H1 (cell line): ENCODE measurements around the gene ENOX2. TPM values are rescaled to one million over a fixed set of nuclear protein-coding genes. Genes with fewer than 3 reads are reported as not detected.

Experiments used
- CTCF ChIA-PET: fragments of 300-600 bp; sonication (Branson Sonifier 250); formaldehyde crosslinking; loops from one replicate; lab custom pipeline; 2021; ENCODE audit not compliant: partially characterized antibody; lab: Charles Lee
- POLR2A ChIA-PET: fragments of 300-600 bp; sonication (Branson Sonifier 250); formaldehyde crosslinking; loops from one replicate; lab custom pipeline; 2021; ENCODE audit warnings: inconsistent platforms; ENCODE audit not compliant: partially characterized antibody; lab: Charles Lee
- DNase-seq, 2 experiments: peaks; one replicate each; pipeline versions ENCODE4 v3.0.0 to v3.0.0-alpha.2; 2010 to 2022; ENCODE audit warnings: low spot score in 2 of 2, low read depth in 1 of 2, mixed read lengths in 1 of 2
- FAIRE-seq: peaks from 2 replicates; lab custom pipeline; 2011; peaks lifted over from hg19 to GRCh38; lab: Jason Lieb, UNC
- H2AFZ ChIP-seq: 2 replicates; pipeline ENCODE4 v1.8.1; 2012; ENCODE audit warnings: low read length, inconsistent platforms
- H2AK5ac ChIP-seq: 2 replicates; pipeline ENCODE4 v1.6.1; 2013; ENCODE audit warnings: low read depth, low read length
- H2BK120ac ChIP-seq: replicated peaks from 2 replicates; pipeline ENCODE3; 2013; ENCODE audit warnings: low read depth, low read length, inconsistent platforms
- H2BK12ac ChIP-seq: 2 replicates; pipeline ENCODE4 v1.6.1; 2013; ENCODE audit warnings: low read depth, low read length
- H2BK15ac ChIP-seq: 2 replicates; pipeline ENCODE4 v1.6.1; 2013; ENCODE audit warnings: low read length
- H2BK20ac ChIP-seq: 2 replicates; pipeline ENCODE4 v1.6.1; 2013; ENCODE audit warnings: low read length
- H2BK5ac ChIP-seq: 2 replicates; pipeline ENCODE4 v1.6.1; 2013; ENCODE audit warnings: low read depth, low read length
- H3K14ac ChIP-seq: 2 replicates; pipeline ENCODE4 v1.6.1; 2013; ENCODE audit warnings: inconsistent platforms; ENCODE audit not compliant: insufficient read length
- H3K18ac ChIP-seq: 2 replicates; pipeline ENCODE4 v1.6.1; 2013; ENCODE audit warnings: low read length; ENCODE audit errors: extremely low read depth
- H3K23ac ChIP-seq: 2 replicates; pipeline ENCODE4 v1.6.1; 2013; ENCODE audit warnings: inconsistent platforms; ENCODE audit not compliant: insufficient read length
- H3K23me2 ChIP-seq: 2 replicates; pipeline ENCODE4 v1.6.1; 2013; ENCODE audit warnings: low read depth, low read length
- H3K27ac ChIP-seq: 2 replicates; pipeline ENCODE4 v1.6.1; 2011; ENCODE audit warnings: low read depth, low read length, inconsistent platforms
- H3K27me3 ChIP-seq, 4 experiments: replicated peaks in 1 of 4; 1 replicate in 1 of 4; 2 replicates in 3 of 4; pipeline versions ENCODE4 v1.6.1 to v1.8.1; 2011 to 2013; ENCODE audit warnings: low read length in 3 of 4, mild to moderate bottlenecking in 3 of 4, inconsistent platforms in 2 of 4, mixed read lengths in 2 of 4, moderate library complexity in 1 of 4; ENCODE audit not compliant: control insufficient read depth in 3 of 4, insufficient read depth in 3 of 4; ENCODE audit errors: extremely low read depth in 1 of 4
- H3K36me3 ChIP-seq, 4 experiments: 2 replicates each; pipeline versions ENCODE4 v1.6.1 to v1.8.1; 2011 to 2013; ENCODE audit warnings: mild to moderate bottlenecking in 4 of 4, low read length in 3 of 4, moderate library complexity in 2 of 4, control low read depth in 1 of 4, inconsistent platforms in 1 of 4; ENCODE audit not compliant: insufficient read depth in 4 of 4, control insufficient read depth in 2 of 4
- H3K4ac ChIP-seq: replicated peaks from 2 replicates; pipeline ENCODE3; 2013; ENCODE audit warnings: low read length, low read depth, mixed read lengths, inconsistent platforms; ENCODE audit not compliant: insufficient read length
- H3K4me1 ChIP-seq, 4 experiments: replicated peaks in 1 of 4; 1 replicate in 1 of 4; 2 replicates in 3 of 4; pipeline versions ENCODE4 v1.6.1 to v1.8.1; 2011 to 2013; ENCODE audit warnings: low read length in 3 of 4, inconsistent platforms in 2 of 4, mixed read lengths in 1 of 4; ENCODE audit not compliant: insufficient read depth in 4 of 4, control insufficient read depth in 3 of 4
- H3K4me2 ChIP-seq, 2 experiments: 2 replicates each; pipeline versions ENCODE4 v1.6.1 to v1.8.1; 2011 to 2013; ENCODE audit warnings: low read depth in 2 of 2, low read length in 2 of 2, control low read depth in 1 of 2, inconsistent platforms in 1 of 2, mild to moderate bottlenecking in 1 of 2; ENCODE audit not compliant: insufficient read depth in 1 of 2
- H3K4me3 ChIP-seq, 4 experiments: fragments of 200-600, 300-600 bp in 1 of 4; sonication (generic), shearing (Covaris generic), sonication (Bioruptor Twin) in 1 of 4; 2 replicates each; pipeline versions ENCODE4 v1.5.1 to v1.8.1; 2011 to 2016; ENCODE audit warnings: low read length in 4 of 4, low read depth in 3 of 4, control low read depth in 2 of 4, inconsistent platforms in 2 of 4, mild to moderate bottlenecking in 2 of 4, mixed read lengths in 1 of 4, moderate library complexity in 1 of 4; ENCODE audit not compliant: insufficient read depth in 2 of 4; ENCODE audit errors: extremely low read depth in 1 of 4
- H3K56ac ChIP-seq: replicated peaks from 2 replicates; pipeline ENCODE3; 2013; ENCODE audit warnings: low read depth, mild to moderate bottlenecking, mixed read lengths, low read length, inconsistent platforms; ENCODE audit not compliant: insufficient read length
- H3K79me1 ChIP-seq: 2 replicates; pipeline ENCODE4 v1.6.1; 2013; ENCODE audit warnings: low read depth, low read length, control low read depth
- H3K79me2 ChIP-seq, 2 experiments: 2 replicates each; pipeline versions ENCODE4 v1.6.1 to v1.8.1; 2012 to 2013; ENCODE audit warnings: low read length in 2 of 2, mild to moderate bottlenecking in 2 of 2, inconsistent platforms in 1 of 2; ENCODE audit not compliant: insufficient read depth in 2 of 2, control insufficient read depth in 1 of 2
- H3K9ac ChIP-seq, 4 experiments: replicated peaks in 1 of 4; 1 replicate in 1 of 4; 2 replicates in 3 of 4; pipeline versions ENCODE4 v1.6.1 to v1.8.1; 2011 to 2013; ENCODE audit warnings: low read depth in 3 of 4, low read length in 3 of 4, control low read depth in 2 of 4, mild to moderate bottlenecking in 2 of 4, moderate library complexity in 2 of 4, inconsistent platforms in 1 of 4; ENCODE audit errors: extremely low read depth in 1 of 4
- H3K9me3 ChIP-seq, 2 experiments: 2 replicates each; pipeline versions ENCODE4 v1.6.1 to v1.8.1; 2012 to 2013; ENCODE audit warnings: mild to moderate bottlenecking in 2 of 2, moderate library complexity in 2 of 2, control low read depth in 1 of 2, inconsistent platforms in 1 of 2, low read depth in 1 of 2, low read length in 1 of 2, mixed read lengths in 1 of 2; ENCODE audit not compliant: insufficient read depth in 2 of 2
- H4K20me1 ChIP-seq, 2 experiments: replicated peaks in 1 of 2; 2 replicates each; pipeline versions ENCODE3 to v1.8.1; 2011 to 2013; ENCODE audit warnings: inconsistent platforms in 2 of 2, low read length in 2 of 2, mild to moderate bottlenecking in 1 of 2; ENCODE audit not compliant: insufficient read depth in 2 of 2, control insufficient read depth in 1 of 2
- H4K5ac ChIP-seq: 2 replicates; pipeline ENCODE4 v1.6.1; 2013; ENCODE audit warnings: low read length, low read depth, mixed read lengths, inconsistent platforms; ENCODE audit not compliant: insufficient read length
- H4K8ac ChIP-seq: 2 replicates; pipeline ENCODE4 v1.8.0; 2013; ENCODE audit warnings: mild to moderate bottlenecking, moderate library complexity, low read length, inconsistent platforms; ENCODE audit not compliant: insufficient read depth; ENCODE audit errors: extremely low read depth
- H4K91ac ChIP-seq: replicated peaks from 2 replicates; pipeline ENCODE3; 2013; ENCODE audit warnings: low read length, mixed read lengths, inconsistent platforms; ENCODE audit not compliant: insufficient read length
- BCL11A ChIP-seq, 2 experiments: IDR thresholded peaks; one replicate each; pipeline ENCODE4 v1.6.1; 2011; ENCODE audit warnings: low read depth in 2 of 2, low read length in 2 of 2, mild to moderate bottlenecking in 2 of 2
- BRCA1 ChIP-seq: IDR thresholded peaks from 2 replicates; pipeline ENCODE4 v1.6.1; 2012; ENCODE audit warnings: low read depth, low read length, improper control_type of control experiment
- CBX8 ChIP-seq: fragments of 300-800, 300-1000 bp; sonication (generic); IDR thresholded peaks from 2 replicates; pipeline ENCODE4 v1.7.1; 2016; ENCODE audit warnings: low read depth, low read length, borderline replicate concordance
- CHD2 ChIP-seq: IDR thresholded peaks from 2 replicates; pipeline ENCODE4 v1.6.1; 2012; ENCODE audit warnings: low read length, improper control_type of control experiment
- CTBP2 ChIP-seq: IDR thresholded peaks from 2 replicates; pipeline ENCODE4 v1.7.0; 2011; ENCODE audit warnings: borderline replicate concordance, mild to moderate bottlenecking, moderate library complexity, mixed read lengths, low read length; ENCODE audit not compliant: insufficient read depth, insufficient read length
- JUND ChIP-seq: IDR thresholded peaks from 2 replicates; pipeline ENCODE4 v1.6.1; 2011; ENCODE audit warnings: mild to moderate bottlenecking, improper control_type of control experiment, low read length
- KDM5A ChIP-seq: fragments of 200-600 bp; IDR thresholded peaks from 2 replicates; pipeline ENCODE4 v1.7.1; 2012; ENCODE audit warnings: mild to moderate bottlenecking, low read length, inconsistent platforms, mixed read lengths
- RAD21 ChIP-seq, 2 experiments: IDR thresholded peaks in 1 of 2; conservative IDR thresholded peaks in 1 of 2; 2 replicates each; pipeline ENCODE4 v1.6.1; 2011; ENCODE audit warnings: low read depth in 2 of 2, low read length in 2 of 2, improper control_type of control experiment in 1 of 2, inconsistent platforms in 1 of 2, mild to moderate bottlenecking in 1 of 2, moderate library complexity in 1 of 2
- SIRT6 ChIP-seq: IDR thresholded peaks from one replicate; pipeline ENCODE4 v1.7.1; 2012; ENCODE audit warnings: low read length, inconsistent platforms
- SIX5 ChIP-seq: IDR thresholded peaks from 2 replicates; pipeline ENCODE4 v1.6.1; 2011; ENCODE audit warnings: mild to moderate bottlenecking, low read depth, low read length
- SP1 ChIP-seq: IDR thresholded peaks from 2 replicates; pipeline ENCODE4 v1.6.1; 2011; ENCODE audit warnings: low read depth, low read length
- TBP ChIP-seq: IDR thresholded peaks from 2 replicates; pipeline ENCODE4 v1.6.1; 2011; ENCODE audit warnings: low read depth, low read length, improper control_type of control experiment
- TCF12 ChIP-seq: IDR thresholded peaks from 2 replicates; pipeline ENCODE4 v1.6.1; 2011; ENCODE audit warnings: low read depth, mild to moderate bottlenecking, low read length
- WGBS, 2 experiments: shearing (Covaris generic) in 1 of 2; methylation state at CpG; one replicate each; pipeline versions ENCODE4 v1.1.6 to v1.1.7; 2013 to 2015; ENCODE audit warnings: low lambda C conversion rate in 2 of 2, mixed read lengths in 2 of 2, inconsistent platforms in 1 of 2, low coverage in 1 of 2, missing lambda C conversion rate in 1 of 2; ENCODE audit not compliant: insufficient replicate concordance in 2 of 2, insufficient coverage in 1 of 2, insufficient read length in 1 of 2; ENCODE audit errors: extremely low coverage in 1 of 2, missing lambda C conversion rate in 1 of 2; 5-methylcytosine and 5-hydroxymethylcytosine counted together
- polyA plus RNA-seq, 7 experiments: library from polyadenylated mRNA; depleted of rRNA in 3 of 7; stranded (reverse) in 5 of 7; unstranded in 2 of 7; fragments of >200 nt in 5 of 7; fragments of 200-250 nt in 2 of 7; gene quantifications; 1 replicate in 5 of 7; 2 replicates in 1 of 7; 4 replicates in 1 of 7; pipeline versions ENCODE4 v1.2.1 to v1.2.3, GENCODE V29; 2011 to 2013; ENCODE audit warnings: missing spikeins in 2 of 7, mixed read lengths in 2 of 7
- total RNA-seq: library from RNA; stranded (reverse); fragmentation: NEBNext Ultra II Directional; extraction: Animal tissue kit (Norgen Biotek cat#: 25700); gene quantifications from 2 replicates; pipeline ENCODE4 v1.2.1, GENCODE V29; 2021
- TF ChIP-seq, protein P1 (sequence below): IDR thresholded peaks from 2 replicates; pipeline ENCODE4 v1.6.1; 2012; ENCODE audit warnings: low read length, inconsistent platforms

ENOX2 gene
- total and polyA plus RNA-seq, 2 of the 8 experiments (the other 6 are each of a cell fraction or from before 2014, with no cell fraction given), result 4.5 to 12.3 TPM

DNA sequence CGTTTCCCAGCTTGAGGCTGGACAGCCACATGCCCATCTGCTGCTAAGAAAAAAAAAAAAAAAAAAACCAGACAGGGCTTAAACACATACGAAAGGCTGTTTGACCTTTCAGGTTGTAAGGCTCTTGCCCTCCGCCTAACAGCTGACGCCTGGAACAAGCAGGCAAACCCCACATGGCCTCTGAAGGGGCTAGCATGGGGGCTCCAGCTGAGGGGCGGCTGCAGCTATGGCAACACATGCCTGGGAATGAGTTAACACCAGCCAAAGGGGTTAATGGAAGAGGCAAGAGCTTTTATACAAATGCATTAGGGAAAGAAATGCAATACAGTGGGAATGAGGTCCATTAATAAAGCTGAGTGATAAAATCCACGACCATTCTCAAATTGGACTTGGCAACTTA, 183.6 kb downstream of the ENOX2 start:
- H4K8ac ChIP-seq, result no peak overlapping the region
- no peak overlapping the region for H3K9ac ChIP-seq
- no peak overlapping the region for H2AK5ac ChIP-seq
- no peak overlapping the region for H3K23ac ChIP-seq
- ChIA-PET POLR2A (no interaction called here), CTCF (interaction anchor here (1.1 to 1.8 kb wide), 2 partner anchors 9 kb away, joined by 4 to 8 read pairs; no protein-coding TSS in a partner anchor)
- no peaks in the 10 kb centered on the region for H3K23me2 ChIP-seq
- H2AFZ ChIP-seq, result no peak overlapping the region
- no peak overlapping the region for H3K4me3 ChIP-seq
- no peak overlapping the region for H2BK120ac ChIP-seq
- H3K18ac ChIP-seq, result no peak overlapping the region
- no peaks in the 10 kb centered on the region for H3K79me1 ChIP-seq
- H2BK12ac ChIP-seq, result no peak overlapping the region
- H3K36me3 ChIP-seq, result no peaks in the 10 kb centered on the region
- H3K4me1 ChIP-seq, result no peaks in the 10 kb centered on the region
- DNase-seq (no peak), FAIRE-seq (no peak)
- no peak overlapping the region for H4K91ac ChIP-seq
- H3K79me2 ChIP-seq, result no peaks in the 10 kb centered on the region
- H2BK15ac ChIP-seq, result no peak overlapping the region
- no peak overlapping the region for H3K27ac ChIP-seq
- no peak overlapping the region for H4K5ac ChIP-seq
- H2BK20ac ChIP-seq, result no peak overlapping the region
- H3K9me3 ChIP-seq, result no peaks in the 10 kb centered on the region
- no peak overlapping the region for H3K56ac ChIP-seq
- H3K14ac ChIP-seq, result no peak overlapping the region
- H2BK5ac ChIP-seq, result no peak overlapping the region
- H3K4me2 ChIP-seq, result no peak overlapping the region
- no peak overlapping the region for H3K4ac ChIP-seq
- no peaks in the 10 kb centered on the region for H3K27me3 ChIP-seq
- 59% methylated on average over 3 of the region's 6 CpGs; no CpG with 5 or more reads in 1 of the 2 experiments for WGBS, 2 experiments
- no peaks in the 10 kb centered on the region for H4K20me1 ChIP-seq
- TF ChIP-seq SIRT6, result no peak
- TF ChIP-seq SIX5, result no peak
- TF ChIP-seq, protein P1, sequence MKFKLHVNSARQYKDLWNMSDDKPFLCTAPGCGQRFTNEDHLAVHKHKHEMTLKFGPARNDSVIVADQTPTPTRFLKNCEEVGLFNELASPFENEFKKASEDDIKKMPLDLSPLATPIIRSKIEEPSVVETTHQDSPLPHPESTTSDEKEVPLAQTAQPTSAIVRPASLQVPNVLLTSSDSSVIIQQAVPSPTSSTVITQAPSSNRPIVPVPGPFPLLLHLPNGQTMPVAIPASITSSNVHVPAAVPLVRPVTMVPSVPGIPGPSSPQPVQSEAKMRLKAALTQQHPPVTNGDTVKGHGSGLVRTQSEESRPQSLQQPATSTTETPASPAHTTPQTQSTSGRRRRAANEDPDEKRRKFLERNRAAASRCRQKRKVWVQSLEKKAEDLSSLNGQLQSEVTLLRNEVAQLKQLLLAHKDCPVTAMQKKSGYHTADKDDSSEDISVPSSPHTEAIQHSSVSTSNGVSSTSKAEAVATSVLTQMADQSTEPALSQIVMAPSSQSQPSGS, result no peak
- no peak for TF ChIP-seq CHD2
- TF ChIP-seq TCF12, result no peak
- no peak for TF ChIP-seq KDM5A
- no peak for TF ChIP-seq CBX8
- TF ChIP-seq TBP, result no peak
- TF ChIP-seq SP1, result no peak
- TF ChIP-seq CTBP2, result no peak
- TF ChIP-seq RAD21 (IDR thresholded peaks at IDR 0.05 in 1 of 2, conservative IDR thresholded peaks at IDR 0.05 in 1 of 2; ENCODE audit: low read depth in 2 of 2, low read length in 2 of 2), result no peak
- no peak for TF ChIP-seq BCL11A (IDR thresholded peaks at IDR 0.05; ENCODE audit: low read depth in 2 of 2, low read length in 2 of 2)
- TF ChIP-seq JUND, result no peak
- no peak for TF ChIP-seq BRCA1
